Central memory CD8-positive, alpha-beta T cell (primary cell): Measurements from ENCODE around the gene NPSR1.
A peak's percentile ranks its signal among the peaks of the same experiment; 100 is the strongest.

ENCODE experiments used
- ATAC-seq: fragments of 150-1000 bp; cut with Tn5 transposase; replicated peaks from 2 replicates; pipeline ENCODE4 v1.10.0; 2022; ENCODE audit warnings: mild to moderate bottlenecking, moderate FRiP score, moderate number of reproducible peaks; ENCODE audit not compliant: poor library complexity, severe bottlenecking; ENCODE audit errors: extremely low read depth
- DNase-seq, 2 donors: peaks; one replicate each; pipeline ENCODE4 v3.0.0; 2021; ENCODE audit warnings: low spot score in 2 of 2
- H3K27ac Mint-ChIP-seq: one replicate; pipeline ENCODE4 v1.8.0; 2022; ENCODE audit warnings: low read depth, mild to moderate bottlenecking, moderate library complexity, mixed read lengths
- H3K27me3 Mint-ChIP-seq: one replicate; pipeline ENCODE4 v1.8.0; 2022; ENCODE audit warnings: mixed read lengths
- H3K36me3 Mint-ChIP-seq: one replicate; pipeline ENCODE4 v1.8.0; 2022; ENCODE audit warnings: mild to moderate bottlenecking, moderate library complexity, mixed read lengths; ENCODE audit not compliant: insufficient read depth
- H3K4me1 Mint-ChIP-seq: one replicate; pipeline ENCODE4 v1.8.0; 2022; ENCODE audit warnings: mixed read lengths
- H3K4me3 Mint-ChIP-seq: one replicate; pipeline ENCODE4 v1.8.0; 2022; ENCODE audit warnings: mild to moderate bottlenecking, moderate library complexity, mixed read lengths
- H3K9me3 Mint-ChIP-seq: one replicate; pipeline ENCODE4 v1.8.0; 2022; ENCODE audit warnings: mixed read lengths

The NPSR1 gene

DNA sequence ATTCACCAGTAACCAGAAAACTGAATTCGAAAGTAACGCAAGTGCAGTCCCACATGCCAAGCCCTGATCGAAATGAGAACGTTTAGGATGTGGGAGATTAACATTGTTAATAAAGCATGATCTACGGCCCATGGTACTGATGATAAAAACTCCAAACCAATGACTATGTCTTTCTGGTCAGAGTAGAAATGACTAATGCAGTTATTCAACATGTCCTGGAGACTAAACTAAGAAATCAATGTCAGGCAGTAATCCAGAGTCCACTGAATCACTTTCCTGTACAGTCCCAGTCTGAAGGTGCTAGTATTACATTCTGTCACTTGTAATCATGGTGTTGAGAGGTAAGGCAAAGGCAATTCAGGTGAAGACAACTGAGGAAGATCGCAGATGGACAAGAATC is 14.4 kb downstream of the NPSR1 start:
- no peak for ATAC-seq
- Mint-ChIP-seq H3K27me3 (no peaks in the 10 kb centered on the region), H3K4me1 (no peaks in the 10 kb centered on the region), H3K4me3 (no peak overlapping the region), H3K9me3 (no peaks in the 10 kb centered on the region), H3K27ac (no peak overlapping the region), H3K36me3 (no peaks in the 10 kb centered on the region)
- DNase-seq = no peak

DNA sequence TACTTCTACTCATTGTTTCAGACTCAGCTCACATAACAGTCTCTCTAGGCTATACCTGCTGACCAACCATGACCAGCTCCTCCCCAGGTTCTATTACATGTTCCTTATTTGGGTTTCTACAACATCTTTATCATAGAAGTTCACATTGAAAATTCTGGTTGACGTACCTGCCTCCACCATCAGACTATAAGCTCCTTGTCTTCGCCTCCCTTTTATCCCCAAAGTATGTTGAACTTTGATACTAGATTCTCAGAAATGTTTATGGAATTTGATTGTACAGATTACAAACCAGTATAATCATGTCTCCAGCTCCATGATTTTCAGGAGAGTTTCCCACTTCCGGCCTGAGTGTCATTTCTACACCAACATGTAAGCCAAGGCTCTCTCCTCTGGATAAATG is 15.0 kb downstream of the NPSR1 start:
- no peak overlapping the region for H3K27ac Mint-ChIP-seq
- no peaks in the 10 kb centered on the region for H3K36me3 Mint-ChIP-seq
- no peaks in the 10 kb centered on the region for H3K4me1 Mint-ChIP-seq
- ATAC-seq = no peak
- no peak overlapping the region for H3K4me3 Mint-ChIP-seq
- no peaks in the 10 kb centered on the region for H3K9me3 Mint-ChIP-seq
- DNase-seq = no peak
- no peaks in the 10 kb centered on the region for H3K27me3 Mint-ChIP-seq

DNA sequence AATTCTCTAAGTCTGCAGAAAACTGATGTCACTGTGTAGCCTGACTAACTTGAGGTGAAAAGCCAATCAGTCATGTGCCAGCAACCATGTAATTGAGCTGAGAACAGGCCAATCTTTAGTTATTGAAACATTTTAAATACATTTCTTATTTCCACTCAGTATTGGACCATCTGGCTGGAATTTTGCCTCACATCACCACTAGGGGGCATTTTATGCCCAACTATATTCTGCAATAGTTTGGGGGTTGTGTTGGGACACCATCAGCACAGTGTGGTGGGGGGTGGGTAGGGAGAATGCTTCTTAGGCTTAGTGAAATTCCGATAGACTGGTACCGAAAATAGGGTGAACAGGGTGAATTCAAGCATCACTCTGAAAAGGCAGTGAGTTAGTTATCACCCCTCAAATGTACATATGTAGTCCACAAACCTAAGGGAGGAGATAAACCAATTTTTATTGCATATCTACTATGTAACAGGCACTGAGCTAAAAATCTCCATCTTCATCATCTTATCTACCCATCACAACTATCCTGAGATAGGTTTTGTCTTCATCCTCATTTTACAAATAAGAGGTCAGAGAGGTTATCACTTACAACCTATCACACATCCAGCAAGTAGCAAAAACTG is 17.8 kb downstream of the NPSR1 start:
- Mint-ChIP-seq H3K4me1 (no peaks in the 10 kb centered on the region), H3K27me3 (peaks cover 3% of the 10 kb centered on the region), H3K9me3 (no peaks in the 10 kb centered on the region), H3K4me3 (no peak overlapping the region), H3K27ac (no peak overlapping the region), H3K36me3 (no peaks in the 10 kb centered on the region)
- no peak for DNase-seq
- ATAC-seq = no peak

DNA sequence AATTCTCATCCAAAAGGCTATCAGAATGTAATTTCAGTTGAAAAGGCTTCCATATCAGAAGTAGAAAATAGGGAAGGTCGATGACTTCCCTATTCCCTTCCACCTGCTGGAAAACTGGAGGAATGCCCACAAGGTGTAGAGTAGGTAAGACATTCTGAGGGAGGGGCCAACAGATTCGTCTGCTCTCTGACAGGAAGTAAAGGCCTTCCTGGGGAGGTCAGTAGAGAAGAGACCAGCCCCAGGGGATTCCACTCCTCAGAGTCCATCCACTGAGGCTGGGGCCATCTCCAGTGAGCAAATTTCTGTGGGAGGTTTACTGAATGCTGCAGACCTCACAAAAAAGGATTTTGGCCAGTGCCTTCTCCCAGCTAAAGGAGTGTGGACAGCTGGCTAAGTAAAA is 19.5 kb downstream of the NPSR1 start:
- Mint-ChIP-seq H3K27me3 (peaks cover 19% of the 10 kb centered on the region), H3K4me1 (no peaks in the 10 kb centered on the region), H3K27ac (no peak overlapping the region), H3K36me3 (no peaks in the 10 kb centered on the region), H3K4me3 (no peak overlapping the region), H3K9me3 (no peaks in the 10 kb centered on the region)
- ATAC-seq (no peak), DNase-seq (no peak)

DNA sequence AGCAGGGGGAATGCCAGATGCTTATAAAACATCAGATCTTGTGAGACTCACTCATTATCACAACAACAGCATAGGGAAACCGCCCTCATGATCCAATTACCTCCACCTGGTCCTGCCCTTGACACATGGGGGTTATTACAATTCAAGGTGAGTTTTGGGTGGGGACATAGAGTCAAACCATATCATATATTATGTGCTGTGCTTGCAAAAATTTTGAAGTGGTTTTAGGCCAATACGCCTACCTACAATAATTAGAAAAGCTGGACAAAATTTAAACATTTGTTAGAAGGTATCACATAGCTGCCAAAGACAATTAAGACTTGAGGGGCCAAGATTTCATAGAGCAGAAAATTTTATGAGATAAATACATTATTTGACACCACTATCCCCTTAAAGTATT is 29.5 kb downstream of the NPSR1 start:
- H3K27me3 Mint-ChIP-seq = peaks cover 77% of the 10 kb centered on the region
- no peak overlapping the region for H3K4me3 Mint-ChIP-seq
- peaks cover 9% of the 10 kb centered on the region for H3K9me3 Mint-ChIP-seq
- no peak for ATAC-seq
- no peak overlapping the region for H3K27ac Mint-ChIP-seq
- DNase-seq = no peak
- no peaks in the 10 kb centered on the region for H3K4me1 Mint-ChIP-seq
- no peaks in the 10 kb centered on the region for H3K36me3 Mint-ChIP-seq

DNA sequence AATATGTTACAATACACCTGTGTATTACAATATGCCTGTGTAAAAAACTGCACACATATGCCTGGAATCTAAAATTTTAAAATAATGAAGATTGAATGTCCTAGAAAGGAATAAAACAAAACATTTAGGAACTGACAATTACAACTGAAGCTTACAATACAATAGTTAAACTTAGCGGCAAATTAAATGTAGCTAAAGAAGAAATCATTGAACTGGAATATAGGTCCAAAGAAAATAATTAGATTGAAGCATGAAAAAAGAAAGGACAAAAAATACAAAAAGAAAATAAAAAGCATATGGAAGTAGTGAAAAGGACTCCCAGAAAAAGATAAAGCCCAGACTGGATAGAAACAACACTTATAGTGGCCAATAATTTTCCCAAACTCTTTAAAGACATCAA is 38.4 kb downstream of the NPSR1 start:
- H3K9me3 Mint-ChIP-seq = peaks cover 25% of the 10 kb centered on the region
- H3K27ac Mint-ChIP-seq = no peak overlapping the region
- no peak overlapping the region for H3K4me3 Mint-ChIP-seq
- no peaks in the 10 kb centered on the region for H3K36me3 Mint-ChIP-seq
- H3K27me3 Mint-ChIP-seq = peaks cover 24% of the 10 kb centered on the region
- H3K4me1 Mint-ChIP-seq = no peaks in the 10 kb centered on the region
- ATAC-seq = no peak
- no peak for DNase-seq

DNA sequence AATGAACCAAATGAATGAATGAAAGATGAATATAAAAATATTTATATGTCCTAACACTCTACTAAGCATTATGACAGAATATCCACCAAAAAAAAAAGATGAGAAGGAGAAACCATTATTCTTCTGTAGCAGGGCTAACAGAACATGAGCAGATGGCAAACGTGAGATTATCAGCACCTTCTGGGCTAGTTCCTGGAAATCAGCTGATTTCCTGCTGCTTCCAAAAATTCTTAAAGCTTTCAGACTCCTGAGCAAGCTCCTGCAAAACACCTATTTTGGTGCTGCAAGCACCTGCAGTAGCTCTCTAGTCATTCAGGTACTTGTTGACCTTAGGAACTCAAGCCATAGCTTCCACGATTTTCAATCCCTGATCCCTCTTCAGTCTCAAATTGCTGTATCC is 51.8 kb downstream of the NPSR1 start:
- Mint-ChIP-seq H3K4me3 (no peak overlapping the region), H3K27ac (no peak overlapping the region), H3K9me3 (no peaks in the 10 kb centered on the region), H3K4me1 (no peaks in the 10 kb centered on the region), H3K36me3 (no peaks in the 10 kb centered on the region), H3K27me3 (peaks cover 37% of the 10 kb centered on the region)
- DNase-seq (no peak), ATAC-seq (no peak)

DNA sequence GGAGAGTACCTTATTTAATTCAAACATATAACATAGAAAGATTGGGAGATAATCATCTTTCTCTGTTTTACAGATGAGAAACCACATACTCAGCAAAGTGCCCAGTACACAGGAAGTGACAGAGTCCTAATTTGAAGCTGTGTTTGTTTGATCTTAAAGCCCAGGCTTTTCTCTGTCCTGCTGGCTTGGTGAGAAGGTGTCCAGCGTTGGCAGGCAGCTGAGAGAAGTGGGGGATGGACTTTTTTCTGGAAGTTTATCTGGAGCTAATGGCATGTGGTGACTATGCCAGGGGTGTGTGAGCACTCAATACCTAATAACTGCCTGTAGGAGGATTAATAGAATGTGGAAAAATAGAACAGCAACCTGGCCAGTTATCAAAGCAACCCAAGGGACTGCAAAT is 60.8 kb downstream of the NPSR1 start:
- Mint-ChIP-seq H3K36me3 (no peaks in the 10 kb centered on the region), H3K27me3 (no peaks in the 10 kb centered on the region), H3K4me1 (peaks cover 22% of the 10 kb centered on the region), H3K4me3 (no peak overlapping the region), H3K9me3 (no peaks in the 10 kb centered on the region), H3K27ac (peak overlapping the region; percentile 71)
- ATAC-seq = peak; percentile 64
- no peak for DNase-seq

DNA sequence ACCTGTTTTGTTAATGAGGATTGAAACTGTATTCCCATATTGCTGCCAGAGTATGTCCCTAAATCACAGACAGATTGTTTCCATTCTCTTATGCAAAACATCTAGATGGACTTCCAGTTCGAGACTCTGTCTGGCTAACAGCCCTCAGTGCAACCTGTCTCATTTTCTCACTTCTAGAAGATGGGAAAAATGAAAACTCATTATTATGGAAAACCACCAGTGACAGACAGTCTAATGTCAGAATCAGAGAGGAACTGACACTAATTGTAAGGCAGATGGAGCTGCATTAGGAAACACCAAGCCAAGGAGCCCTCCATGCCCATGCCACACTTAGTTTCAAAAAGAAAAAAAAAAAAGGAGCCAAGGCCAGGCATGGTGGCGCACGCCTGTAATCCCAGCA is 61.6 kb downstream of the NPSR1 start:
- H3K27ac Mint-ChIP-seq = no peak overlapping the region
- peaks cover 30% of the 10 kb centered on the region for H3K4me1 Mint-ChIP-seq
- H3K9me3 Mint-ChIP-seq = no peaks in the 10 kb centered on the region
- H3K27me3 Mint-ChIP-seq = no peaks in the 10 kb centered on the region
- ATAC-seq (no peak), DNase-seq (no peak)
- no peaks in the 10 kb centered on the region for H3K36me3 Mint-ChIP-seq
- H3K4me3 Mint-ChIP-seq = no peak overlapping the region

DNA sequence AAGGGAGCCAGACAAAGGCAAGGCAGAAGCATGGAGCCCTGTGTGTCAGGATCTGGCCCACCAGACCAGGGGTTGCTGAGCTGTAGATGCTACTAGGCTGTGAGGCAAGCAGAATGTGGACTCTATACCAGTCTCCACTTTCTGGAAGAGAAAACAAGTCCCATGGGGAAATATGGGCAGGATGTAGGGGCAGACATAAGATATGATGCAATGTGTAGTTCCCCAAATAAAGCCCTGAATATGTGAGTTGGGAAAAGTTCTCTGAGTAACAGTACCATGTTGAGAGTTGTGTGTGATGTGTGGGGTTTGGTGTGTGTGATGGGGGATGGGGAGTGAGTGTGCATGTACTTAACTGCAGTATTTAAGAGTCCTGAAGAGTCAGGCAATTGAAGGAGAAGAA is 62.3 kb downstream of the NPSR1 start:
- Mint-ChIP-seq H3K4me3 (no peak overlapping the region), H3K9me3 (no peaks in the 10 kb centered on the region), H3K27me3 (no peaks in the 10 kb centered on the region), H3K4me1 (peaks cover 32% of the 10 kb centered on the region), H3K36me3 (no peaks in the 10 kb centered on the region), H3K27ac (no peak overlapping the region)
- ATAC-seq (no peak), DNase-seq (no peak)

DNA sequence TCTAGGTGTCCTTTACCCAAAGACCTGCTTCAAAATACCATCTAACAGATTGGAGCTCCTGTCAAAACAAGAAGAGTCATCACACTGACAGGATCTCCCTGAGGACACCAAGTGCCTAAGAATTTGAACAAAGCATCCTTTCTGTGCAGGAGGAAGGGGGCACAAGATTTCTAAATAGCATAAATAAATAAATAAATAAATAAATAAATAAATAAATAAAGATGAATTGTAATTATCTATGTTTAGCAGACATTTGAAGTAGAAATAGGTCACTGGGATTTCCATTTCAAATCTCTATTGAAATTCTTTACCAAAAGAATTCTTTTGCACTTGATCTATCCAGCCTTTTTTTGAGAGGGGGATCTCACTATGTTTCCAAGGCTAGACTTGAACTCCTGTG is 65.3 kb downstream of the NPSR1 start:
- no peaks in the 10 kb centered on the region for H3K9me3 Mint-ChIP-seq
- ATAC-seq (no peak), DNase-seq (no peak)
- no peak overlapping the region for H3K4me3 Mint-ChIP-seq
- H3K4me1 Mint-ChIP-seq = peaks cover 29% of the 10 kb centered on the region
- H3K27me3 Mint-ChIP-seq = no peaks in the 10 kb centered on the region
- H3K36me3 Mint-ChIP-seq = peaks cover 2% of the 10 kb centered on the region
- H3K27ac Mint-ChIP-seq = no peak overlapping the region

DNA sequence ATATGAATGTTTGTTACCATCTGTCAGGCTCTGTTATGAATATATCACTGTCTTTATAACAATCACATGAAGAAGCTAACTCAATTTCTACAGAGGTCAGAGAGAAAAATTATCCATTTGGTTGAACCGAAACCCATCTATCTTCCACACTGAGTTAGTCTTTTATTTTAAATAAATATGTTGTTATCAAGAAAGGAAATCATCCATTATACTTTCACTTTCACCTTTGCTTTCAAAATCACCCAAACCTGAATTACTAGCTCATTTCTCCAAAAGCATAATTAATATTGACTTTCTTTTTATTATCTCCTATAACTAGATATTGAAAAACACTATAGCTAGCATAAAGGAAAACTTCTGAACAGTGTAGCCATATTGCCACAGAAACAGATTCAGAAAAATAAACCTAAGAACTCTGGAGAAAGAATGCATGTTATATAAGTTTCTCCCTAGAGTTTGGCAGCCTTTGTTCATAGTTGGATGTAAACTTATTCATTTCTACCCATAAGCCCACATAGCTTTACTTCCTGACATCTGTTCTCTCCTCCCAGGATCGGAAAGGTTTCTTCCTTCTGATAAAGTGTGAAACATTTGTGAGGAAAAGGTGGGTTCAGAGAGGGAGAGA is 66.0 kb downstream of the NPSR1 start:
- peaks cover 2% of the 10 kb centered on the region for H3K36me3 Mint-ChIP-seq
- H3K27me3 Mint-ChIP-seq = no peaks in the 10 kb centered on the region
- H3K9me3 Mint-ChIP-seq = no peaks in the 10 kb centered on the region
- peak overlapping the region; percentile 36 for H3K27ac Mint-ChIP-seq
- ATAC-seq = no peak
- no peak for DNase-seq
- H3K4me1 Mint-ChIP-seq = peaks cover 24% of the 10 kb centered on the region
- H3K4me3 Mint-ChIP-seq = peak overlapping the region; percentile 40

DNA sequence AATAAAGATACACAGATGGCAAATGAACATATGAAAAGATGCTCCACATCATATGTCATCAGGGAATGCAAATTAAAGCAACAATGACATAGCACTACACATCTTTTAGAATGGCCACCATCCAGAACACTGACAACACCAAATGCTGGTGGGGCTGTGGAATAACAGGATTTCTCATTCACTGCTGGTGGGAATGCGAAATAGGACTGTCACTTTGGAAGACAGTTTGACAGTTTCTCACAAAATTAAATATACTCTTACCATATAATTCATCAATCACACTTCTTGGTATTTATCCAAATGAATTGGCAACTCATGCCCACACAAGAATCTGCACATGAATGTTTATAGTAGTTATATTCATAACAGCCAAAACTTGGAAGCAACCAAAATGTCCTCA is 68.2 kb downstream of the NPSR1 start:
- DNase-seq = no peak
- no peak for ATAC-seq
- Mint-ChIP-seq H3K27me3 (no peaks in the 10 kb centered on the region), H3K36me3 (peaks cover 2% of the 10 kb centered on the region), H3K4me1 (peaks cover 18% of the 10 kb centered on the region), H3K9me3 (no peaks in the 10 kb centered on the region), H3K27ac (no peak overlapping the region), H3K4me3 (no peak overlapping the region)
